HUES48 (cell line): ENCODE measurements around the gene SLC66A1.

Experiments
- H3K27ac ChIP-seq: one replicate; pipeline ENCODE4 v1.7.0; 2013; ENCODE audit warnings: low read depth, low read length, inconsistent platforms
- H3K27me3 ChIP-seq: 2 replicates; pipeline ENCODE4 v1.6.1; 2013; ENCODE audit warnings: mild to moderate bottlenecking, low read length; ENCODE audit not compliant: control insufficient read depth, insufficient read depth
- H3K36me3 ChIP-seq: 2 replicates; pipeline ENCODE4 v1.6.1; 2013; ENCODE audit warnings: low read length; ENCODE audit not compliant: control insufficient read depth, insufficient read depth
- H3K4me1 ChIP-seq: 2 replicates; pipeline ENCODE4 v1.6.1; 2013; ENCODE audit warnings: mild to moderate bottlenecking, low read length; ENCODE audit not compliant: control insufficient read depth, insufficient read depth
- H3K4me3 ChIP-seq: 2 replicates; pipeline ENCODE4 v1.5.1; 2013; ENCODE audit warnings: mild to moderate bottlenecking, low read depth, low read length
- H3K9ac ChIP-seq: 2 replicates; pipeline ENCODE4 v1.6.1; 2013; ENCODE audit warnings: mild to moderate bottlenecking, low read depth, low read length, moderate library complexity
- H3K9me3 ChIP-seq: 2 replicates; pipeline ENCODE4 v1.6.1; 2013; ENCODE audit warnings: low read length; ENCODE audit not compliant: control insufficient read depth, insufficient read depth

Gene SLC66A1

GRCh38 chr1:19313961-19314882, 2.1 kb downstream of the SLC66A1 start:
- H3K9ac ChIP-seq, result no peak overlapping the region
- no peak overlapping the region for H3K4me3 ChIP-seq
- peaks cover 21% of the 10 kb centered on the region for H3K36me3 ChIP-seq
- no peak overlapping the region for H3K27ac ChIP-seq
- no peaks in the 10 kb centered on the region for H3K9me3 ChIP-seq
- H3K27me3 ChIP-seq, result peaks cover 9% of the 10 kb centered on the region
- H3K4me1 ChIP-seq, result 0 out of 2 replicates have a peak, but pooled peaks cover 6% of the 10 kb centered on the region

- H3K36me3 ChIP-seq, result peaks cover 22% of the 10 kb centered on the region
- no peak overlapping the region for H3K4me3 ChIP-seq
- no peak overlapping the region for H3K27ac ChIP-seq
- H3K9me3 ChIP-seq, result no peaks in the 10 kb centered on the region
- H3K4me1 ChIP-seq, result 0 out of 2 replicates have a peak, but pooled peaks cover 6% of the 10 kb centered on the region
- H3K27me3 ChIP-seq, result peaks cover 9% of the 10 kb centered on the region
- no peak overlapping the region for H3K9ac ChIP-seq
These were observed 3.5 kb downstream of the SLC66A1 start for GRCh38 chr1:19315378-19316198.

GRCh38 chr1:19317126-19317910, 5.2 kb downstream of the SLC66A1 start:
- no peak overlapping the region for H3K9ac ChIP-seq
- H3K27me3 ChIP-seq, result 0 out of 2 replicates have a peak, but pooled peaks cover 3% of the 10 kb centered on the region
- 0 out of 2 replicates have a peak, but pooled peaks cover 6% of the 10 kb centered on the region for H3K4me1 ChIP-seq

GRCh38 chr1:19319196-19319595, 7.1 kb downstream of the SLC66A1 start:
- Histone ChIP-seq H3K36me3 (peaks cover 29% of the 10 kb centered on the region), H3K4me3 (no peak overlapping the region), H3K27ac (no peak overlapping the region), H3K4me1 (no peaks in the 10 kb centered on the region), H3K9ac (no peak overlapping the region), H3K27me3 (no peaks in the 10 kb centered on the region), H3K9me3 (no peaks in the 10 kb centered on the region)

More at GRCh38 chr1:19317126-19317910, 5.2 kb downstream of the SLC66A1 start:
- Histone ChIP-seq H3K9me3 (no peaks in the 10 kb centered on the region), H3K27ac (no peak overlapping the region), H3K36me3 (peaks cover 28% of the 10 kb centered on the region), H3K4me3 (no peak overlapping the region)

- no peaks in the 10 kb centered on the region for H3K9me3 ChIP-seq
- H3K27ac ChIP-seq, result no peak overlapping the region
- H3K4me1 ChIP-seq, result no peaks in the 10 kb centered on the region
- H3K9ac ChIP-seq, result no peak overlapping the region
- no peaks in the 10 kb centered on the region for H3K27me3 ChIP-seq
- H3K4me3 ChIP-seq, result no peak overlapping the region
- H3K36me3 ChIP-seq, result peaks cover 46% of the 10 kb centered on the region
These were observed 8.9 kb downstream of the SLC66A1 start for GRCh38 chr1:19321071-19321470.

- H3K36me3 ChIP-seq, result peaks cover 53% of the 10 kb centered on the region
- no peak overlapping the region for H3K4me3 ChIP-seq
- no peaks in the 10 kb centered on the region for H3K27me3 ChIP-seq
- no peak overlapping the region for H3K9ac ChIP-seq
- no peak overlapping the region for H3K27ac ChIP-seq
- H3K9me3 ChIP-seq, result no peaks in the 10 kb centered on the region
- no peaks in the 10 kb centered on the region for H3K4me1 ChIP-seq
These were observed 10.4 kb downstream of the SLC66A1 start for GRCh38 chr1:19322481-19322880.

GRCh38 chr1:19323987-19324664, 12.0 kb downstream of the SLC66A1 start:
- H3K27ac ChIP-seq, result no peak overlapping the region
- H3K27me3 ChIP-seq, result no peaks in the 10 kb centered on the region
- no peaks in the 10 kb centered on the region for H3K9me3 ChIP-seq
- peaks cover 53% of the 10 kb centered on the region for H3K36me3 ChIP-seq
- H3K4me3 ChIP-seq, result no peak overlapping the region
- no peaks in the 10 kb centered on the region for H3K4me1 ChIP-seq
- no peak overlapping the region for H3K9ac ChIP-seq

- no peak overlapping the region for H3K9ac ChIP-seq
- H3K4me1 ChIP-seq, result no peaks in the 10 kb centered on the region
- H3K27ac ChIP-seq, result no peak overlapping the region
- no peak overlapping the region for H3K4me3 ChIP-seq
- H3K27me3 ChIP-seq, result no peaks in the 10 kb centered on the region
- no peaks in the 10 kb centered on the region for H3K9me3 ChIP-seq
- H3K36me3 ChIP-seq, result peaks cover 51% of the 10 kb centered on the region
These were observed 12.5 kb downstream of the SLC66A1 start for GRCh38 chr1:19324665-19324990.

GRCh38 chr1:19325368-19325957, 13.3 kb downstream of the SLC66A1 start:
- Histone ChIP-seq H3K4me3 (no peak overlapping the region), H3K4me1 (no peaks in the 10 kb centered on the region), H3K9ac (no peak overlapping the region), H3K27ac (no peak overlapping the region), H3K36me3 (peaks cover 51% of the 10 kb centered on the region), H3K27me3 (no peaks in the 10 kb centered on the region), H3K9me3 (no peaks in the 10 kb centered on the region)
